HG02763 (cell line): ENCODE results near the gene SLC27A3.
"Not testable (repeated sequence)": the region's sequence is repeated elsewhere in the genome, so short reads cannot be mapped to it uniquely, and the experiment has no call there.

Source experiments
- ATAC-seq: cut with Tn5 transposase; IDR thresholded peaks from one replicate; pipeline ENCODE4 v1.9.1; 2021; ENCODE audit warnings: mild to moderate bottlenecking, moderate library complexity; ENCODE audit not compliant: unreplicated experiment

Gene SLC27A3

DNA sequence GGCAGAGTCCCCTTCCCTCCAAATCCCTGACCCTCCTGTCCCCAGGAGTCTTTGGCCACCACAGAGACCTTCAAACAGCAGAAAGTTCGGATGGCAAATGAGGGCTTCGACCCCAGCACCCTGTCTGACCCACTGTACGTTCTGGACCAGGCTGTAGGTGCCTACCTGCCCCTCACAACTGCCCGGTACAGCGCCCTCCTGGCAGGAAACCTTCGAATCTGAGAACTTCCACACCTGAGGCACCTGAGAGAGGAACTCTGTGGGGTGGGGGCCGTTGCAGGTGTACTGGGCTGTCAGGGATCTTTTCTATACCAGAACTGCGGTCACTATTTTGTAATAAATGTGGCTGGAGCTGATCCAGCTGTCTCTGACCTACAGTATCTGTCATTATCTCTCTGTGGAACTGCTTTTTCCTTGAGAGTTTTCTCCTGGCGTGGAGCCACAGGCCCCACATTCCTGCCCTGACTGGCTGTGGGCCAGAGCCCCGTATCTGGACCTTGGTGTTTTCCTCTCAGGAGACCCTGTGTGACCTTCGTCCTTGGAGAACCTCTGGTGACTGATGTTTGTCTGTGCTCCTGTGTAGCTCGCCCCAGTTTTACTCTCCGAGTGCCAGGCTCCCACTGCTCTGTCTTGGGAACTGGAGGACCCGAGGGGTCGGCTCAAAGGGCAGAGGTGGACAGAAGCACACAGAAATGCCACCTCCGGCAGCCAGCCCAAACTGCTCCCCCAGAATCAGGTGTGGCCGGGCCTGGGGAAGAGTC lies 4.8 kb downstream of the SLC27A3 start:
- no peak for ATAC-seq

DNA sequence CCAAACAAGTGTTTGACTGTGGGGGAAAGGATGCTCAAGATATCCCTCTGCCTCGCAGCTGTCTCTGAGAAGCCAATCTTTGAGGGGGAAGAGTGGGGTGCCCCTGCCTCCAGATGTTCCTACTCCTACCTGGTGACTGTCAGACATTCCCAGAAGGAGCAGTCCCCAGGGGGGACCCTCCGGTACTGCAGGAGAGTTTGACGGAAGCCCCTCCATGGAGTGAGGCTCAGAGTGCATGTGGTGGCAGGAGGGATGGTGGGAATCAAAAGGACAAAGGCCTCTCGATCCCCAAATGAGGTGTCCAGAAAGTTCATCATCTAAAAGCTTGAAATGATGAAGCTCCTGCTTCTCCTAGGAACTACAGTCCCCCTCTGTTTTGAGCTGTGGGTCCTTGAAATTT lies 5.3 kb downstream of the SLC27A3 start:
- no peak for ATAC-seq

DNA sequence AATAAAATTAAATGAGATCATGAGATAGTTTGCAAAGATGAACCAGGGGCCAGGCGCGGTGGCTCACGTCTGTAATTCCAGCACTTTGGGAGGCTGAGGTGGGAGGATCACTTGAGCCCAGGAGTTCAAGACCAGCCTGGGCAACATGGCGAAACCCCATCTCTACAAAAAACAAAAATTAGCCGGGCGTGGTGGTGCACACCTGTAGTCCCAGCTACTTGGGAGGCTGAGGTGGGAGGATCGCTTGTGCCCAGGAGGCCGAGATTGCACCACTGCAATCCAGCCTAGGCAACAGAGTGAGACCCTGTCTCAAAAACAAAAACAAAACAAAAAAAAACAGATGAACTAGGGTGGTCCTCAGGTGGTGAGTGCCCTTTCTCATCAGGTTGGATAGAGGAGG lies 7.4 kb downstream of the SLC27A3 start:
- ATAC-seq: not testable (repeated sequence)

DNA sequence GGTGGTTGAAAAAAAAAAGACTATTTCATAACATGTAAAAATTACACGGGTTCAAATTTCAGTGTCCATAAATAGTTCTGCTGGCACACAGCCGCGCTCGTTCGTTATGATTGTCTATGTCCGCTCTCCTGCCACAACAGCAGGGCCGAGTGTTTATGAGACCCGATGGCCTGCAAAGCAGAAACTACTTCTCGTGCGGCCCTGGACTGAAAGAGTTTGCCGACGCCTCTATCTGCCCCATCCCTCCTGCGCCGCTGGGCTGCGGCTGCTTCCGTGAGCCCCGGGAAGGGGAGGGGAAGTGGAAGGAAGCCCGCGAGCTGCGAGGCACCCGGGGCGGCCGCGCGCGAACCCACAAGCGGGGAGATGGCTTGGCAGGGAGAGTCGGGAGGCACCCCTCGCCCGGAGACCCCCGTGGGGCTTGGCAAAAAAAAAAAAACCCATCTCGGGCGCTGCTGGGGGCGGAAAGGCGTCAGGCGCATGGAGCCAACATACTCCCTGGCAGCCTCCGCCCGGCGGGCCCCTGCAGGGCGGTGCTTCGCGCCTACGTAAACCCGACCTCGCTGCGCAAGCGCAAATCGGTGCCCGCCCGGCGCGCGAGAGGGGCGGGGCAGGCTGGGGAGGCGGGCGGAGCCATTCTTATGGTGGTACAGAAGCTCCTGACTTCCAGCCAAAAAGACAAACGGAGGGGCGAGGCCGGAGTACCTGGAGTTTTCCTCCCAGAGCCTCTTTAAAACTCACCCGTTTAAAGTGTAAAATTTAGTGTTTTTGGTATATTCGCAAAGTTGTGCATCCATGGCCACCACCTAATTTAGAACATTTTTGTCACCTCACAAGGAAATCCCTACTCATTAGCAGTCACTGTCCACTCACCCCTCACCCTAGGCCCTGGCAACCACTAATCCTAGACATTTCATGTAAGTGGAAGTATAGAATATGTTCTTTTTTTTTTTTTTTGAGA lies 8.3 kb downstream of the SLC27A3 start:
- peak; percentile 90 for ATAC-seq

DNA sequence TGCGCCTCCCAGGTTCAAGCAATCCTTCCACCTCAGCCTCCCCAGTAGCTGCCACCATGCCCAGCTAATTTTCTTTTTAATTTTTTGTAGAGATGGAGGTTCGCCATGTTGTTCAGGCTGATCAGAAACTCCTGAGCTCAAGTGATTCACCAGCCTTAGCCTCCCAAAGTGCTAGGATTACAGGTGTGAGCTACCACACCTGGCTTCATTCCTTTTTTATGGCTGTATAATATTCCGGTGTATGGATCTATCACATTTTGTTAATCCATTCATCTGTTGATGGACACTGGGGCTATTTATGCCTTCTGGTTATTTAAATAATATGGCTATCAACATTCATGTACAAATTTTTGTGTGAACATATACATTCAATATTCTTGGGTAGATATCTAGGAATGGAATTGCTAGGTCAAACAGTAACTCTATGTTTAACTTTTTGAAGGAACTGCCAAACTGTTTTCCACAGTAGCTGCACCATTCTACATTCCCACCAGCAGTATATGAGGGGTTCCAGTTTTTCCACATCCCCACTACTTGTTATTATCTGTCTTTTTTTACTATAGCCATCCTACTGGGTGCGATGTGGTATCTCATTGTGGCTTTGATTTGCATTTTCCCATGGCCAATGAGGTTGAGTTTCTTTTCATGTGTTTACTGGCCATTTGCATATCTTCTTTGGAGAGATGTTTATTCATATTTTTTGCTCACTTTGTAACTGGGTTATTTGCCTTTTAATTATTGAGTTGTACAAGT lies 11.0 kb downstream of the SLC27A3 start:
- no peak for ATAC-seq

DNA sequence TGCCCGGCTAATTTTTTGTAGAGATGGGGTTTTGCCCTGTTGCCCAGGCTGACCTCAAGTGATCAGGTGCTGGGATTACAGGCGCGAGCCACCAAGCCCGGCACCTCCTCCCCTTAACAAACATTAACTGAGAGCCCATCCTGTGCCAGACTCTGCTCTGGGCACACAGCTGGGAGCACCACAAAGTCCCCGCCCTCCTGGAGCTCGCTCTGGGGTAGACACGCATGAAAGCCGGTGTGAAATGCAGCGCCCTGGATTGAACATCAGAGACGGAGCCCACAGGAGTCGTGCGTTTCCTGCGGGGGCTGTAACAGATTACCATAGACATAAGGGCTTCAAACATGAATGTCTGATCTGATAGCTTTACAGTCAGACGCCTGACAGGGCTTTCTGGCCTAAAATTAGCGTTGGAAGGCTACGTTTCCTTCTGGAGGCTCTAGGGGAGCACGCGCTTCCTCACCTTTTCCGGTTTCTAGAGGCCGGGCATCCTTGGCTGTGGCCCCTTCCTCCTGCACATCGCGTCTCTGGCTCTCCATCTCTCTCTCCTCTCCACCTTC lies 14.3 kb downstream of the SLC27A3 start:
- ATAC-seq: no peak

DNA sequence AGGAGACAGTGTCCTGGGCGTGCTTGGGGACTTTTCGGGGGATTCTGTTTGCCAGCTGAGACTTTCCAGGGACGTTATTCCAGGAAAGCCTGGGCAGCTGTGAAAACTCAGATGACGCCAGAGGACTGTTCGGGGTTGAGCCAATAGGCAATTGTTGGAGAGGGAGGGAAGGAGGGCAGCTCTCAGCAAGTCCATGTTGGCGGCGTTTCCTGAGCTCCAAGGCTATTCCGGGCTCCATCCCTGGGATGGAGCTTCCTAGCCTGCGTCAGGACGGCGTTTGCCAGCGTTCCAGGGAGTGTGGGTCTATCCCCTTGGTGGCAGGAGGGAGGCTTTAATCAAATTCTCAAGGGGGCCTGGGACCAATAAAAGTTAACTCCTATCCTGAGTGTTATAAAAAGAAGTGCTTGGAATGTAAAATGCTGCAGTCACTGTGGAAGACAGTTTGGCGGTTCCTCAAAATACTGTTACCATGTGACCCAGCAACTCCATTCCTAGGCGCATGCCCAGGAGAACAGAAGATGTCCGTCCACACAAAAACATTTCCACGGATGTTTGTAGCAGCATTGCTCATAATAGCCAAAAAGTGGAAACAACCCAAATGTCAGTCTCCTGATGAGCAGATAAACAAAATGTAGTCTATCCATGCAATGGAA lies 15.2 kb downstream of the SLC27A3 start:
- ATAC-seq: peak; percentile 12

DNA sequence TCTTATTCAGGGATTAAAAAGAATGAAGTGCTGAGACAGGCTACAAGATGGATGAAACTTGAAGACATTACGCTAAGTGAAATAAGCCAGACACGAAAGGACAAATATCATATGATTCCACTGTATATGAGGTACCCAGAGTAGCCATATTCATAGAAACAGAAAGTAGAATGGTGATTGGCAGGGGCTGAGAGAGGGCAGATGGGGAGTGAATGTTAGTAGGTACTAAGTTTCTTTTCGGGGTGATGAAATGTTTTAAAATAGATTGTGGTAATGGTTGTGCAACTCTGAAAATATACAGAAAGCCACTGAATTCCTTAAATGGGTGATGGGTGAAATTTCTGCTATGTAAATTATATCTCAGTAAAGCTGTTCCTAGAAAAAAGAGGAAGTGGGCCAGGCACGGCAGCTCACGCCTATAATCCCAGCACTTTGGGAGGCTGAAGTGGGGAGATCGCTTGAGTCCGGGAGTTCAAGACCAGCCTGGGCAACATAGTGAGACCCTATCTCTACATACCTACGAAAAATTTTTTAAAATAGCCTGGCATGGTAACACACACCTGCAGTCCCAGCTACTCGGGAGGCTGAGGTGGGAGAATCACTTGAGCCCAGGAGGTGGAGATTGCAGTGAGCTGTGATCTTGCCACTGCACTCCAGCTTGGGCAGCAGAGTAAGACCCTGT lies 15.9 kb downstream of the SLC27A3 start:
- peak; percentile 79 for ATAC-seq

DNA sequence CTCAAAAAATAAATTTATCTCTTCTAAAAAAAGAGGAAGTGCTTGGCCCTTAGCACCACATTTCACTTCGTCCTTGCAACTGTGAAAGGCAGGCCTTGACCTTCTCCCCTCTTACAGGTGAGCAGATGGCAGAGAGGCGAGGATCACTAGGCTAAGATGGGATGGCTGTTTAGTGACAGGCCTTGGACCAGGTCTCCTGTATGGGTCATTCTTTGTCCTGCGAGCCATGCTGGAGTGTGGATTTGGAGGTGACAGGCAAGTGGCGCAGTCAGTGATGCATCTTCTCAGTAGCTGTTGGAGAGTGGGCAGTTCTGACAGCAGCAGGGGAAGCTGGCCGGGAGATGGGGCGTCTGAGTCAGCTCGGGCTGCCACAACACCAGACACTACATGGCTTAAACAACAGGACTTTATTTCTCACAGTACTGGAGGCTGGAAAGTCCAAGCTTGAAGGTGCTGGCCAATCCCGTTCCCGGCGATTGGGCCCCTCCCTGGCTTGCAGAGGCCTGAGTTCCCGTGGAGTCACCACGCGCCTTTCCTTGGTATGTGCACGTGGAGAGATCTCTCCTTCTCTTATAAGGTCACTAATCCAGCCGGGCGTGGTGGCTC lies 16.5 kb downstream of the SLC27A3 start:
- ATAC-seq: no peak

DNA sequence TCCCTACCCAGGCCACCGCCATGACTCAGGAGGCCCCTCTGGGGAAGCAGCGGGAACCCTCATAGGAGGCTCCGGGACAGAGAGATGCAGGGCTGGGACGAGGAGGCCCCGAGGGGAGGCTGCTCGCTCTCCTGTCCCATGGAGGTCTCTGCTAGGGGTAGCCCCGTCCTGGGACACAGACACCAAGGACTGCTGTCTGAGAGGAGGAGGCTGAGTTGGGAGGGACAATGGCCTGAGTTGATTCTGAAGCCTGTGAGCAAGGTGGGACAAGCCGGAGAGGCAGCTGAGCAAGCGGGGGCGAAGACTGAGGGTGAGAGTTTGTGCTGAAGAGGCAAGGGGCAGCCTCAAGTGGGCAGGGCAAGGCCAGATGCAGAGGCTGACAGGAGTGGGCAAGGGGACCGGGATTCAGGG lies 17.4 kb downstream of the SLC27A3 start:
- ATAC-seq: no peak

DNA sequence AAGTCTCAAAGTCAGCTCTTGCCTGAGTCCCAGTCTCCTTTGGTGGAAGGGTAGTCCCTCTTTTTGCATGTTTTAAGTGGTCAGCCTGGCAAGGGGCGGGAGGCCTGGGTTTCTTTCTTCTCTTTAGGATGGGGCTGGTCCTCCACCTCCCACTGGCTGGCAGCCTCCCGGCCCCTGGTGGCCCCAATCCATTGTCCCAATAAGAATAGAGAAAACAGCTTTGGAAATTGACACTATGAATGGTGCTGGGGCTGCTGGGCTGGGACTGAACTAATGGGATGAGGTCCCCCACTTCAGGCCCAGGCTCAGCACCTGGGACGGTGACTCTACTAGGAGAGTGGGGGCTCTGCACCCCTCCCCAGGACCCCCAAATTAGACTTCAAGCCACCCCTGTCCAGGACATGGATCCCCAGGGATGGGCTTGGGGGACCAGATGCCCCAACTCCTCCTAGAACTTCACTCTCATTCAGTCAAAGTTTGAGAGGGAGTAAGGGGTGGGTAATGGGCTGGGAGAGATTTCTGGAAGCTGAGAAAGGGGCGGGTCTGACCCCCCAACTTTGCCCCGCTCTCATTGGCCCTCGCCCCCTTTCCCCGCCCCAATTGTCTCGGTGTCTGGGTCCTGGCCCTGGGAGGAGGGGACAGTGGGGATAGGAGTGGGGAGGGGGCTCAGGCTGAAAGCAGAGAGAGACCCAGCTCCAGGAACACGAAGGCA lies 18.2 kb downstream of the SLC27A3 start:
- no peak for ATAC-seq

DNA sequence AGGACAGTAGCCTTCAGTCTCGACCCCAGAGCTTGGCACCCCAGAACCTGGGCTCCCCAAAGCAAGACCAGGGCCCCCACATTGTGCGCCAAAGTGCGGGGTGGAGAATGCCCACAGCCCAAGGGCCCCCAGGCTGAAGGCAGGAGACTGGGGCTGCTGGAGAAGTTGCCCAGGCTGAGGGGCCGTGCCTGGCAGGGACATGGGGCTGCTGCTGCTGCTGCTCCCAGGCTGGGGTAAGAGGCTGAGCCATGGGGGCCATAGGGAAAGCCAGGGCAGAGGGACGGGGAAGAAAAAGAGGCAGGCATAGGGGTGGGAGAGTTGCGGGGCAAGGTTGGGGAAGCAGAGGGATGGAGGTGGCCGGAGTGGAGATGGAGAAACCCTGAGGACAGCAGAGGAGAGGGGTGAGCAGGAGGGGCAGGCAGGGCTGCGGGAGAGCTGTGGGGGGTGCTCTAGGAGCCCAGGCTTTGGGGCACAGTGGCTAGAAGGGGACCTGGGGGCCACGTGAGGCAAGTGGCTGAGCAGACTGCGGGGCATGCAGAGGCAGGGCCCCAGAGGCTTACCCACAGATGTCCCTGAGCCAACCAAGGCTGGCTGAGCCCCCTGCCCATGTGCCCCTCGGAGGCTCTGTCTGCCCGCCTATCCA lies 18.9 kb downstream of the SLC27A3 start:
- no peak for ATAC-seq

DNA sequence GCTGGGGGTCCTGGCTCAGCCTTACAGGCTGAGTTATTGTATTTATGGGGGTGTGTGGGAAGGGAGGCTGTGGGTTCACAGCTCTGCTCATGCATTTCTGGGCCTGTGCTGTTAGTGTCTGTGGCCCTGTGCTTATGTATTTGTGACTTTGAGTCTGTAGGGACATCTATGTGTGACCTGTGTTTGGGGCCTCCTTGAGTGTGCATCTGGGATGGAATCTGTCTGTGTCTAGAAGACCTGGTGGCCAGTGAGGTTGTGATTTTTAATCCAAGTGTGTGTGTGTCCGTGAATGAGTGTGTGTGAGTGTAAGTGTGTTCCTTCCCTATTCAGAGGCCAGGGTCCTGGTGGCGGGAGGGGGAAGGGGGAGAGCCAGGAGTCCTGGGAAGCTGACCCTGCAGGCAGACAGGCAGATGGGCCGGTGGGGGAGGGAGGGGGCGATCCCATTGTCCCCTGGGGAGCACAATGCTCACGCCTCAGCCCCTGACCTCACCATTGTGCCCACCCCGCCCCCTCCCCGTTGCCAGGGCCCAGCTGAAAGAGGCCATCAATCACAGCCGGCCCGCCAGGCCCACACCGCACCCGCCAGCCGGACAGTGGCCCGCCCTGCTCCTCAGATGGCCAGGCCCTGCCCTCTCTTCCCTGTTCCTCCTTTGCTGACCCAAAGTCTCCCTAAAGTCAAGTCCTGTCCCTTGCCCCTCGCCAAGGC lies 19.6 kb downstream of the SLC27A3 start:
- ATAC-seq: no peak

DNA sequence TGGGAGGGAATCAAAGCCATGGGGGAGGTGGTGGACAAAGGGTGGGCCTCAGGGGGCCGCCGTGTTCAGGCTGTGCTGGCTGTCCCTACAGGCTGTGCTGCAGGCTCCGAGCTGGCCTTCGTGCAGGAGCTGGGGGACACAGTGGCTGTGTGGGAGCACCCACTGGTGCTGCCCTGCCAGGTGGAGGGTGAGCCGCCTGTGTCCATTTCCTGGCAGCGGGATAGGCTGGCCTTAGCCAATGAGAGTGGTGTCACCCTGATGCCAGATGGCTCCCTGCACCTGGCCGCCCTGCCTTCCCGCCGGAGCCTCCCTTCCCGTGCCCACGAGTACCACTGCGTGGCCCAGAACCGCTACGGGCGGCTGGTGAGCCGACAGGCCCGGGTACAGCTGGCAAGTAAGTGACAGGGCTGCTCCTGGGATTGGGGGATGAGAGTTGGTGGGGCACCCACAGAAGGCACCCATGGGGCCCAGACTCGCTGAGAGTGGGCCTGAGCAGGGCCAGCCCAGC lies 20.2 kb downstream of the SLC27A3 start:
- ATAC-seq: no peak

DNA sequence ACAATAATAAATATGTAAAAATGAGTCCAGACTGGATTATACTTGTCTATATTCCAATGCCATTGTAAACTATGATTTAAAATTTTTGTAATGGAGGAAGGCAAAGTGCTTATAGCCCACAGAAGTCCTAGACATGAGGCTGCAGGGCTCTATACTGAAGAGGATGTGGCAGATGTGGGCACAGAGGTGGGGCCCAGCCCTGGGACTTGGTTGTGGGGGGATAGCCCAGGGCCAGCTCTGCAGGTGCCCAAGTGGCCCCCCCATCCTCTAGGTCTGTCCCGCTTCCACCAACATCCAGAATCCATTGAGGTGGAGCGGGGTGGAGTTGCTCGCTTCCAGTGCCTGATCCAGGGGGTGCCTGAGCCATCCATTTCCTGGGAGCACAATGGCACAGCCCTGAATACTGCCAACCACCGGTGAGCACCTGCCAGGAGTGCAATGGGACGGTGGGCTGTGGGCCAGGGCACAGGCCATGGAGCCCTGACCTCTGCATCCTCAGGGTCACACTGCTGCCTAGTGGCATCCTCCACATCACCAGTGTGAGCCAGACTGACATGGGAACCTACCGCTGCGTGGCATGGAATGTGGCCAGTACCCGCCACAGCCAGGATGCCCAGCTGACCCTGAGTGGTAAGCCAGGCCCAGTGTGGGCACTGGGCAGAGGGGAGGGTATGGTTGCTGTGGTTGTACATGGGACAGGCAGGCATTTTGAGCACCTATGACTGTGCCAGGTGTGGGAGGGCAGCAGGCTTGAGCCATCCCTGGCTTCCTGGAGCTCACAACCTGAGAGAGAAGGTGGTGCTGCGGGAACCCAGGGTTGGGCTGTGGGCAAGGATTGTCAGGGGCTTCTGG lies 21.0 kb downstream of the SLC27A3 start:
- no peak for ATAC-seq

DNA sequence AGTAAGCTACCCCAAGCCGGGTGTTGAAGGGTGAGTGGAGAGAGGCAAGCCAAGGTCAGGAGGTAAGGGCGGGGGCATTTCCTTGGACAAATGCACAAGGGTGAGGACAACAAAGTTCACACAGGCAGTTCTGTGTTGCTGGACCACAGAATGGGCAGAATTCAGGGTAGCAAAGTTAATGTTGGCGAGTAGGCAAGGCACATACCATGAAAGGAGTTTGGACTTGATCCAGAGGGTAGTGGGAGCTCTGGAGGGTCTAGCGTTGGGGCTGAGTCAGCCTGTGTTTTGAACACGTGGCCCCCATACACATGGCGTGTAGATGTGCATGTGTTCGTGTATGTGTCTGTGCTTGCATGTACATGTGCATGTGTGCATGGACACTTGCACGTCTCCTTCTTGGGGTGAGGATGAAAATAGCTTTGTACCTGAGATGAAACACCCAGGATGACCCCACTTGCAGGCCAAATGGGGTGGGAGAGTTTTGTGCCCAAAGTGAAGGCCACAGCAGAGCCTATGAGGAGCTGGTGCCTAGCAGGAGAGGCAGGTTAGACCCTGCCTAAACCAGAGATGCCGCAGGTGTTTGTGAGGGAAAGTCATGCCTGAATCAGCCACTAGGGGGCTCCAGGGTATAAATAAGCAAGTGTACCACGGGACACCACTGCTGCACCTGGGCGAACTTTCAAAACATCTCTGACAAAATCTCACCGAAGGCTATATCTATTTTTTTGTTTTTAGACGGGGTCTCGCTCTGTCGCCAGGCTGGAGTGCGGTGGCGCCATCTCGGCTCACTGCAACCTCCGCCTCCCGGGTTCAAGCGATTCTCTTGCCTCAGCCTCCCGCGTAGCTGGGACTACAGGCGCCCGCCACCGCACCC lies 21.8 kb downstream of the SLC27A3 start:
- no peak for ATAC-seq
